HEK293T (cell line): Measurements from ENCODE around the gene PTP4A2.

Source experiments
- CTCF ChIA-PET: fragments of 350-600 bp; formaldehyde crosslinking; extraction: SDS; loops from one replicate; lab custom pipeline; 2021; ENCODE audit warnings: antibody characterized with exemption, inconsistent platforms; lab: Yijun Ruan, JAX
- POLR2A ChIA-PET: fragments of 350-600 bp; formaldehyde crosslinking; extraction: SDS; loops from one replicate; lab custom pipeline; 2020; ENCODE audit warnings: antibody characterized with exemption, inconsistent platforms; lab: Yijun Ruan, JAX
- DNase-seq: peaks from one replicate; pipeline ENCODE4 v3.0.0; 2012; ENCODE audit warnings: mixed read lengths; ENCODE audit errors: extremely low spot score
- ARNT ChIP-seq: fragments of 450-650 bp; IDR thresholded peaks from 2 replicates; pipeline ENCODE4 v1.6.1; 2017; ENCODE audit warnings: mild to moderate bottlenecking
- BHLHE40 ChIP-seq: fragments of 450-650 bp; IDR thresholded peaks from 2 replicates; pipeline ENCODE4 v1.6.1; 2016; ENCODE audit warnings: mild to moderate bottlenecking, moderate library complexity, borderline replicate concordance
- CTBP1 ChIP-seq: fragments of 450-650 bp; IDR thresholded peaks from 2 replicates; pipeline ENCODE4 v1.6.1; 2016; ENCODE audit warnings: borderline replicate concordance
- ELF4 ChIP-seq: fragments of 450-650 bp; IDR thresholded peaks from 2 replicates; pipeline ENCODE4 v1.6.1; 2017; ENCODE audit warnings: antibody characterized with exemption
- FOXA1 ChIP-seq: fragments of 450-650 bp; IDR thresholded peaks from 2 replicates; pipeline ENCODE4 v1.6.1; 2016; ENCODE audit warnings: mild to moderate bottlenecking
- FOXK2 ChIP-seq: fragments of 450-650 bp; IDR thresholded peaks from 2 replicates; pipeline ENCODE4 v1.6.1; 2016; ENCODE audit warnings: mild to moderate bottlenecking
- FOXM1 ChIP-seq: fragments of 450-650 bp; IDR thresholded peaks from 2 replicates; pipeline ENCODE4 v1.6.1; 2017; ENCODE audit warnings: mild to moderate bottlenecking, borderline replicate concordance
- HDGF ChIP-seq: fragments of 450-650 bp; IDR thresholded peaks from 2 replicates; pipeline ENCODE4 v1.6.1; 2017; ENCODE audit warnings: antibody characterized with exemption, borderline replicate concordance
- L3MBTL2 ChIP-seq: fragments of 450-650 bp; conservative IDR thresholded peaks from 2 replicates; pipeline ENCODE4 v1.6.1; 2016; ENCODE audit warnings: mild to moderate bottlenecking
- LEF1 ChIP-seq: fragments of 450-650 bp; IDR thresholded peaks from 2 replicates; pipeline ENCODE4 v1.6.1; 2017; ENCODE audit warnings: mild to moderate bottlenecking, borderline replicate concordance
- NFRKB ChIP-seq: fragments of 450-650 bp; IDR thresholded peaks from 2 replicates; pipeline ENCODE4 v1.6.1; 2016; ENCODE audit warnings: mild to moderate bottlenecking, moderate library complexity
- SP1 ChIP-seq: fragments of 450-650 bp; IDR thresholded peaks from 2 replicates; pipeline ENCODE4 v1.6.1; 2017
- SUZ12 ChIP-seq: fragments of 450-650 bp; IDR thresholded peaks from 2 replicates; pipeline ENCODE4 v1.6.1; 2016; ENCODE audit warnings: mild to moderate bottlenecking
- TARDBP ChIP-seq: fragments of 450-650 bp; IDR thresholded peaks from 2 replicates; pipeline ENCODE4 v1.6.1; 2016
- ZNF384 ChIP-seq: fragments of 450-650 bp; IDR thresholded peaks from 2 replicates; pipeline ENCODE4 v1.6.1; 2016
- TF ChIP-seq, protein P1 (sequence below): fragments of 450-650 bp; IDR thresholded peaks from 2 replicates; pipeline ENCODE4 v1.6.1; 2016

The PTP4A2 gene

DNA sequence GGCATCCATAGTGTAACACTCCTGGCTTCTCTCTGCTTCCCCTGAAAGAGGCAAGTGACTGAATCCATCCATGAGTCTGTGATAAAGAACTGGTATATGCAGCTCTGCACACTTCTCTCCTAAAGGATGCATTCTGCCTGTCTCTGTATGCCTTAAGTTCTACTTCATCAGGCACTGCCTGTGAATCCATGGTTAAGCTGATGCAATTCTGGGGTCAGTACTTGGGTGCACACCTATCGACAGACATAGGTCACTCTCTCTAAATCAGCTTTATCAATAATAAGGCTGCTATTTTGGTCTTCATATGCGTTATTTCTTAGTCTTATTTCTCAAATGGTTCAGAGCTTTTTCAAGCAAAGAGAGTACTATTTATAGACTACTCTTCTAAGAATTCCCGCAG lies 32.7 kb upstream of the PTP4A2 start:
- CTCF ChIA-PET: interaction anchor here (0.6 kb wide), 1 partner anchor 218 kb away, joined by 4 read pairs; no protein-coding TSS in a partner anchor
- POLR2A ChIA-PET: interaction anchor here (0.8 kb wide), 1 partner anchor 44 kb away, joined by 3 read pairs; no protein-coding TSS in a partner anchor
- no peak for DNase-seq
- TF ChIP-seq NFRKB (no peak), TARDBP (no peak), FOXA1 (no peak), SUZ12 (no peak)

DNA sequence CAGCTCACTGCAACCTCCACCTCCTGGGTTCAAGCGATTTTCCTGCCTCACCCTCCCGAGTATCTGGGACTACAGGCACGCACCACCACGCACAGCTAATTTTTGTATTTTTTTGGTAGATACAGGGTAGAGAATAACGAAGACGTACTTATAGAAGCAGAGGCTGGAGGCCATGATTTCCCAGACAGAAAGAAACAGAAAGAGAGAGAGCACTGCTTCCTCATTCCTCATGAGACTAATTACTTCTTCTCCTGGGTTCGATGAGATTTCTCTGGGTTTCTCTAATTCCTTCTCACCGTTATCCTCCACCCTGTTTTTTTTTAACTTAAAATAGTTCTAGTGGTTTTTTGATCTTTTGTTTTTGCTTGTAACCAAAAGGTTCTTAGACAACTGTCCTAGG lies 23.4 kb upstream of the PTP4A2 start:
- ChIA-PET POLR2A (interaction anchor here (0.7 to 3.0 kb wide), 5 partner anchors 9 to 23 kb away, joined by 3 to 20 read pairs (median 3); partner anchors contain the start of gene PTP4A2), CTCF (interaction anchor here (1.0 to 1.3 kb wide), 2 partner anchors 35 to 146 kb away, joined by 3 read pairs; partner anchors contain the start of gene SPOCD1)
- no peak for TF ChIP-seq SP1
- TF ChIP-seq CTBP1: no peak
- no peak for TF ChIP-seq FOXA1
- no peak for TF ChIP-seq TARDBP
- no peak for TF ChIP-seq LEF1
- no peak for TF ChIP-seq ZNF384
- TF ChIP-seq, protein P1, sequence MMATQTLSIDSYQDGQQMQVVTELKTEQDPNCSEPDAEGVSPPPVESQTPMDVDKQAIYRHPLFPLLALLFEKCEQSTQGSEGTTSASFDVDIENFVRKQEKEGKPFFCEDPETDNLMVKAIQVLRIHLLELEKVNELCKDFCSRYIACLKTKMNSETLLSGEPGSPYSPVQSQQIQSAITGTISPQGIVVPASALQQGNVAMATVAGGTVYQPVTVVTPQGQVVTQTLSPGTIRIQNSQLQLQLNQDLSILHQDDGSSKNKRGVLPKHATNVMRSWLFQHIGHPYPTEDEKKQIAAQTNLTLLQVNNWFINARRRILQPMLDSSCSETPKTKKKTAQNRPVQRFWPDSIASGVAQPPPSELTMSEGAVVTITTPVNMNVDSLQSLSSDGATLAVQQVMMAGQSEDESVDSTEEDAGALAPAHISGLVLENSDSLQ: no peak
- no peak for TF ChIP-seq FOXM1
- TF ChIP-seq NFRKB: no peak
- TF ChIP-seq ELF4: no peak
- TF ChIP-seq HDGF: no peak
- TF ChIP-seq ARNT: no peak
- no peak for TF ChIP-seq BHLHE40
- no peak for TF ChIP-seq FOXK2
- no peak for TF ChIP-seq SUZ12
- TF ChIP-seq L3MBTL2: no peak
- DNase-seq: no peak

DNA sequence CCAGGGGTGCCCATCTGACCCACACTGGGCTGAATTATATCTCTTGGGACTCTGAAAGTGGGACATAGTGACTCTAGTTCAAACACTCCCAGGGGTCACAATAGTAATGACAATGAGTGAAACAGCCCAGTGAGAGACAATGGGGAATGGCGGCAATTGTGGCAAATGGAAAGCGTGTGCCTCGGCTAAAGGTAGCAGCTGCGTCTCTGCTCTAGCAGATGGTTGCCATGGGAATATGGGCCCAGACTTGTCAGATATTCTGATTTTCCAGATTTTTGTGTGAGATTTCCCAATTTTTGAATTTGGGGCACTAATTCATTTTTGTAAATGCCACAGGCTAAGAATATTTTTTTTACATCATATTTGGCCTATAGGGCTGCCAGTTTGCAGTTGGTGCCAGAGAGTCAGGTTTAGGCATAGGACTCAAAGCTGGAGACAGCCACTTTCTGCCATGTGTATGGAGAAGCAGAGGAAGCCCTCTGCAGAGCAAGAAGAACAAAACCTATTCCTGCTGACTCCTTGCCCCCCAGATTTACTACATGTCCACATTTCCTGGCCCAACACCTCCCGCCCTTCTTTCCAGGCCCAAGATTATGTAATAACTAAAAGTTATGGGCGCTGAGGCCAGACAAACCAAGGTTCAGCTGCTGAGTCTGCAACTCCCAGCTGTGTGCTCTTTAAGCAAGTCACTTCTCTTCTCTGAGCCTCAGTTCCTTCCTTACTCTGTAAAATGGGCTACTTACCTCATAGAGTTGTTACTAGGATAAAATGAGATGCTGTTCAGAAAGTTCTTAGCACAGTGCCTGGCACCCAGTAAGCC lies 21.6 kb upstream of the PTP4A2 start:
- TF ChIP-seq SUZ12 (no peak), CTBP1 (no peak), FOXA1 (no peak), LEF1 (no peak), SP1 (no peak), NFRKB (no peak), L3MBTL2 (no peak), ELF4 (no peak), FOXK2 (no peak)
- DNase-seq: no peak
- ChIA-PET CTCF (no interaction called here), POLR2A (interaction anchor here (3.0 kb wide), 1 partner anchor 15 kb away, joined by 20 read pairs; no protein-coding TSS in a partner anchor)

DNA sequence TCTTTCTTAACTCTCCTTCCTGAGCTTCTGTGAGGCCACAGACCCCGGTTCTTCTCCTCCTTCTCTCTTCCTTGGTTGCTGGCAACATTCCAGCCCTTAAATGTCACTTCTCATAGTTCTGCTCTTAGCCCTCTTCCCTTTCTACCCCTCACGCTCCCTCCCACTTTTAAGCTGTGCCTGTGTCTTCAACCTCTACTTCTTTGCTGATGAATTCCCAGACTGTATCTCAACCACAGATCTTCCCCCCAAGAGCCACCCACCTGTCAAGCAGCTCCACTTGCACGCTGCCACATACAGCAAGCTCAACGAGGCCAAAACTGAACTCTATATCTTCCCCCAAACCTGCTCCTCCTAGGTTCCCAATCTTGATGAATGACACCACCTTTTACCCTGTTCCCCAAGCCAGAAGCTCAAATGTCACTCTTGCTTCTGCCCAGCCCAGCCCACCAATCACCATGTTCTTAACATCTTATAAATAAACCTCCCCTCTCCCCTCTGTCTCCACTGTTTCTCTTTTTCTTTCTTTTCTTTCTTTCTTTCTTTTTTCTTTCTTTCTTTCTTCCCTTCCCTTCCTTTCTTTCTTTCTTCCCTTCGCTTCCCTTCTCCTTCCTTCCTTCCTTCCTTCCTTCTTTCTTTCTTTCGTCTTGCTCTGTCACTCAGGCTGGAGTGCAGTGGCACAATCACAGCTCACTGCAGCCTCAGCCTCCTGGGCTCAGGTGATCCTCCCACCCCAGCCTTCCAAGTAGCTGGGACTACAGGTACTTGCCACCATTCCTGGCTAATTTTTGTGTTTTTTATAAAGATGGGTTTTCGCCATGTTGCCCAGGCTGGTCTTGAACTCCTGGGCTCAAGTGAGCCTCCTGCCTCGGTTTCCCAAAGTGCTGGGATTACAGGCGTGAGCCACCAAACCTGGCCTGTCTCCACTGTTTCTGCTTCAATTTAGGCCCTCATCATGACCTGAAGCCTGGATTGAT lies 19.8 kb upstream of the PTP4A2 start:
- DNase-seq: peak; percentile 9
- ChIA-PET CTCF (interaction anchor here (1.0 kb wide), 1 partner anchor 25 kb away, joined by 3 read pairs; no protein-coding TSS in a partner anchor), POLR2A (interaction anchor here (0.9 to 1.7 kb wide), 4 partner anchors 13 to 20 kb away, joined by 3 to 5 read pairs (median 4); partner anchors contain the start of gene PTP4A2)
- no peak for TF ChIP-seq NFRKB
- no peak for TF ChIP-seq SP1
- TF ChIP-seq TARDBP: no peak
- no peak for TF ChIP-seq ARNT
- TF ChIP-seq CTBP1: no peak
- no peak for TF ChIP-seq FOXM1
- no peak for TF ChIP-seq FOXK2
- TF ChIP-seq LEF1: no peak
- no peak for TF ChIP-seq SUZ12
- TF ChIP-seq ZNF384: no peak
- TF ChIP-seq ELF4: no peak
- no peak for TF ChIP-seq FOXA1
- no peak for TF ChIP-seq BHLHE40
- TF ChIP-seq, protein P1: no peak; the same call in 1 of the 2 replicates

DNA sequence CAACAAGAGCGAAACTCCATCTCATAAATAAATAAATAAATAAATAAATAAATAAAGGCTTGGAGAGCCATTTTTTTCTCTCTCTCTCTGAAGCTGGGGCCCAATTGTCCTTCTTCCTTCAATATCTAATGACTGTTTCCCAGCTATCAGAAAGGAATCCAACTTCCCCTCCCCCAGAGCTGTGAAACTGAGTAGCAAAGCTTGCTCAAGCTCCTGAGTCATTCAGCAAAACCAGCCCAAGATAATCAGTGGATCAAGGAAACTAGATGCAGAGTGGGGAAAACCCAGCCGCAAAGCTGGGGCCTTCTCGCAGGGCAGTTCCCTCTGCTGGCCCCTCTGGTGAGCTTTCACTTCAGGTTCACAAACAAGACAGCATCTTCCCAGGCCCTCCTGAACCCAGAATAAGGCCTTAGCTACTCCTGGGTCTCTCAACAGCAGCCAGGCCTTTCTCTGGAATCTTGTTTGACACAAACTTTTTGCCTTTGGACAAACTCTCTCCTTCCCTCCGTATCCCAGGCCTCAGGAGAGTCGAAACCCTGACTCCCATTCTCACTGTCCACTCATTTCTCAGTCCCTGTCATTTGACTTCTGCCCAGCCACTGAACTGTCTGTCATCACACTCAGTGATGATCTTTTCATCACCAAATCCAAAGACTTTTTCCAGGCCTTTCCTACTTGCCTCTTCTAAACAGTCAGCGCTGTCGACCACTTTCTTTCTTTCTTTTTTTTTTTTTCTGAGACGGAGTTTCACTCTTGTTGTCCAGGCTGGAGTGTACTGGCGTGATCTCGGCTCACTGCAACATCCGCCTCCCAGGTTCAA lies 18.0 kb upstream of the PTP4A2 start:
- TF ChIP-seq SP1 (no peak), FOXM1 (no peak), ELF4 (no peak), NFRKB (no peak), FOXK2 (no peak), LEF1 (no peak), BHLHE40 (no peak), TARDBP (no peak), ARNT (no peak), FOXA1 (no peak), CTBP1 (no peak), SUZ12 (no peak), L3MBTL2 (no peak)
- TF ChIP-seq, protein P1: no peak
- DNase-seq: no peak
- ChIA-PET POLR2A (interaction anchor here (0.8 to 2.9 kb wide), 5 partner anchors 11 to 113 kb away, joined by 3 to 32 read pairs (median 6); partner anchors contain the start of gene PTP4A2), CTCF (interaction anchor here (1.4 to 2.1 kb wide), 3 partner anchors 8 to 18 kb away, joined by 4 to 14 read pairs (median 12); partner anchors contain the start of gene PTP4A2)
